GM10266 (cell line): Measurements from ENCODE around the gene CNP.
"Not testable (repeated sequence)": the region's sequence is repeated elsewhere in the genome, so short reads cannot be mapped to it uniquely, and the experiment has no call there.

Experiments used
- DNase-seq: peaks from one replicate; pipeline ENCODE4 v3.0.0; 2012; ENCODE audit errors: extremely low spot score
- CTCF ChIP-seq: IDR thresholded peaks from 2 replicates; pipeline ENCODE4 v1.5.1; 2012; ENCODE audit warnings: mild to moderate bottlenecking, low read depth; ENCODE audit not compliant: control insufficient read depth, insufficient read depth; ENCODE audit errors: missing control alignments

CNP gene

DNA sequence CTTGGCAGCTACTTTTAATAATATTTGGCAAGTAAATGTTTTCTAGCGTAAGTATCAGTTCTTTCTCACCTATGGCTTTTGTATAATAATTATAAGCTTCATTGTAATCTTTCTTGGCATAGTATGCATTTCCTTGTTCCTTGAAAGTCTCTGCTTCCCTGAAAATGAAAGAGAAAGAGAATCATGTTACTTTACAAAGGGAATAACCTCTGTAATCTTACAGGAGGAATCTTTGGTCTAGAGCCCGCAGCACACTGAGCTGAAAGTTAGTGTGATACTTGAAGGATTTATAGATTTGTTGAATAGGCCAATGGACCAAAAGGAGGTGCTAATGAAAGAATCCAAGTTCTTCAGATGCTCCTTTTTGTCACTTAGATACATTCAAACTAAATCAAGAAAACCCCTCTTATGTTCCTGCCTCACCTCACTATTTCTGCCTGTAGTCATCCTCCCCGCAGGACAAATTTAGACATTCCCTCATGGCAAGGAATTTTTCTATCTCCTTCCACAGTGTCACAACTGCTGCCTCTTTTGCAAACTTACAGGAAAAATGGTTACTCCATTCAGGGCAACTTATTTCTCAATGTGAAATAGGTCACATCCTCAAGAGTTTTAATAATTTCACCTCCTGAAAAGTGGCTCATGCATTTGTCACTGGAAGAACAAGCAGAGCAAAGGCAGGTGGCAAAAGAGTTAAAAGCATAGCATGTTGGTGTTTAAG lies 34.0 kb downstream of the CNP start:
- TF ChIP-seq CTCF: no peak

GRCh38 chr17:42001729-42002128 lies 35.1 kb downstream of the CNP start:
- no peak for DNase-seq

More for the DNA sequence above, 34.0 kb downstream of the CNP start:
- DNase-seq: no peak

GRCh38 chr17:42002175-42002791 lies 35.7 kb downstream of the CNP start:
- no peak for TF ChIP-seq CTCF
- no peak for DNase-seq

More at GRCh38 chr17:42001729-42002128, 35.1 kb downstream of the CNP start:
- no peak for TF ChIP-seq CTCF

DNA sequence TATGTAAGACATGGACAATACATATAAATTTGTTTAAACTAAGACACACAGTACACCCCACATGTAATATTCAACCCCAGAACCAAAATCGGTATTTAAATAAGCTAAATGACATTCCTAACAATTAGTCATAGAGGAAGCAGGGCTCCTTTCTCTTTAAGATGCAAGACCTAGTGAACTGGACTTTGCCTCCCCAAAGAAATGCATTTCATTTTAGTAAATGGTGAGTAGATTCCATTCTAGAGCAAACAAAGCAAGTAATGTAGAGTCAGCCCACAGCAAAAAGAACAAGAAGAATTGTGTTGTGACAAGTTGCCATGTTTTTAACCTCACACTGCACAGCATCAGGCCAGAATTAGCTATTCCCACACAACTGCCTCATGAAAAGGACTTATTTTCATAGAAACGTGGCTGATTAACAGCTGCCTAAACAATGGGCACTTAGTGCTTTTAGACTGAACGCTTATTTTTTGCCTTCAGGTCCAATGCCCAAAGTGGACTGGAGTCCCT lies 36.3 kb downstream of the CNP start:
- TF ChIP-seq CTCF: no peak
- no peak for DNase-seq

DNA sequence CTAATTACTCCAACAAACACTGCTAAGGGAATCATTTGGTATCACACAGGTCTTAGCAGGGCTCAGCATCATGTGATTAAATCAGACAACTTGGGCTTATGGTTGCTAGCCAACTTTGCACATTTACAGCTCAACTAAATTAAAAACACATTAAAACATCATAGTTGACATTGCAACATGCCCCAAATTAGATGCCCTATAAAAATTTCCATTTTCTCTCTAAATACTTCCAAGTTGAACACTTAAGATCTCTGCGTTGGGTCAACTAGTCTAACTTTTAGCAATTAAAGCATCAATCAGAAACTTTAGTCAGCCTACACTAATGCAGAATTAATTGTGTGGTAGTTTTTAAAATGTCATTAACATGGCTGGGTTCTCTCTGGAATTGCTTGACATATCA lies 38.6 kb downstream of the CNP start:
- DNase-seq: no peak
- no peak for TF ChIP-seq CTCF

- TF ChIP-seq CTCF: peak; percentile 20
Measured at GRCh38 chr17:42009170-42009569, 42.6 kb downstream of the CNP start.

DNA sequence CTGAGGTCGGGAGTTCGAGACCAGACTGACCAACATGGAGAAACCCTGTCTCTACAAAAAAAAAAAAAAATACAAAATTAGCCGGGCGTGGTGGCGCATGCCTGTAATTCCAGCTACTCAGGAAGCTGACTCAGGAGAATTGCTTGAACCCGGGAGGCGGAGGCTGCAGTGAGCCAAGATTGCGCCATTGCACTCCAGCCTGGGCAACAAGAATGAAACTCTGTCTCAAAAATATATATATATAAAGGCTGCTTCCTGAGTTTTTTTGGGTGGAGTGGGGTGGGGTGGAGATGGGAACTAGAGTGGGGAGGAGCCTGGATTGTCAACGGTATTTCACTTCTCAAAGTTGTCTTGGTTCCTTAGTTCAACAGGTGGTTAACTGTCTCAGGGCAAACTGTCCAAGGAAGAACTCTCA lies 43.7 kb downstream of the CNP start:
- DNase-seq: not testable (repeated sequence)

More at GRCh38 chr17:42009170-42009569, 42.6 kb downstream of the CNP start:
- DNase-seq: no peak
